Retina (tissue), 1 donor: ENCODE data around the gene PDZRN3.

Experiments used
- DNase-seq: peaks from one replicate; pipeline ENCODE4 v3.0.0-alpha.2; 2016

PDZRN3 gene

GRCh38 chr3:73379465-73379864, 245.3 kb downstream of the PDZRN3 start:
- DNase-seq = no peak

- peak; percentile 14 for DNase-seq
These were observed 246.5 kb downstream of the PDZRN3 start for GRCh38 chr3:73378207-73378606.

DNA sequence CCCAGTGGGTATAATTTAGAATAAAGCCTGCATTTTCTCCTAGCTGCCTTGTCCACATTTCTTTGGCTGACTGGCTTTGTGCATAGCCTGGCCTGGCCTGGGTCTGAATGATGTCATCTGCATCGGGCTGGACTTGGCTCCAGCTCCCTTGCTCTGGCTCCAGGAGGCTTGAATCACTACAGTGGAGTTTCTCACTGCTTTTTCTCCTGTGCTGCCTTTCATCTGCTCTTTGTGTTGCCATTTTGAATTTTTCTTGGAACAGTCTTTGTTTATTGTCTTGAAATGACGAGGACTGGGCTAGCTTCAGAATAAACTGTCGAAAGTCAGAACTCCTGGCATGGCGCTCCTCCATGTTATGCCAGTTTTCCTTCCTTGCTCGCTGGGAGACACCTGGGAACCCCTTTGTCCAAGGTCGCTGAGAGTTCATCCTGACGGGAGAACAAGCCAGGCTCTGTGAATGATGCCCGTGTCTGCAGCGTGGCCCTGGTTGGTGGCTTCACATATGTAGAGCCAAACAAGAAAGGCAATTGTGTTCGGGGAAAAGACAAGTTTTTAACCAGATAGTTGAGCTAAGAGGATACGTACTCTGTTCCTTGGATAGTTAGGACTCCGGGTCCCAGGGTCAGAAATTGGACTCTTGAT, 258.9 kb downstream of the PDZRN3 start:
- no peak for DNase-seq

DNA sequence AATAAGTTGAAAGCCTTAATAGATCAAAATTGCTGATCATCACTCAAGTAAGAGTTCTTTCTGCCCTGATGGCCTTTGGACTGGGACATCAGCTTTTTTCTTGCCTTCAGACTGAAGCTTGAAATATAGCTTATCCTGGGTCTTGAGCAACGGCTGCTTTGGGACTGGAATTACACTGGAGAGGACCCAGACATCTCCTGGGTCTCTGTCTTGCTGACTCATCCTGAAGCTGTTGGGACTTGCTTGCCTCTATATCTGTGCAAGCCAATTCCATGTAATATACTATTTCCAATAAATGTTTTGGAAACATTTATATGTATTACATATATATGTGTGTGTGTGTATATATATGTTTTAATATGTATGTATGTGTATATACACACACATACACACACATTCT, 260.2 kb downstream of the PDZRN3 start:
- no peak for DNase-seq

DNA sequence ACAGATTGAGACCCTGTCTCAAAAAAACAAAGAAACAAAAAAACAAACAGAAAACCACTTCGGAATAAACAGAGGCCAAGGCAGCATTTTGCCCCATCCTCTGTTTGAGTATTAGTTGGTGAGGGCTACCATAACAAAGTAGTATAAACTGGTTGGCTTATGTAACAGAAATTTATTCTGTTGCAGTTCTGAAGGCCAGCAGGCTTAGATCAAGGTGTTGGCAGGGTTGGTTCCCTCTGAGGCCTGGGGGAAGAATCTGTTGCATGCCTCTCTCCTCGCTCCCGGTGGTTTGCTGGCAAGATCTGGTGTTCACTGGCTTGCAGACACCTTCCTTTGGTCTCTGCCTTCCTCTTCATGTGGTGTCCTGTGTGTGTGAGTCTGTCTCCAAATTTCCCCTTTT, 261.6 kb downstream of the PDZRN3 start:
- no peak for DNase-seq

GRCh38 chr3:73361591-73361990, 263.1 kb downstream of the PDZRN3 start:
- no peak for DNase-seq

DNA sequence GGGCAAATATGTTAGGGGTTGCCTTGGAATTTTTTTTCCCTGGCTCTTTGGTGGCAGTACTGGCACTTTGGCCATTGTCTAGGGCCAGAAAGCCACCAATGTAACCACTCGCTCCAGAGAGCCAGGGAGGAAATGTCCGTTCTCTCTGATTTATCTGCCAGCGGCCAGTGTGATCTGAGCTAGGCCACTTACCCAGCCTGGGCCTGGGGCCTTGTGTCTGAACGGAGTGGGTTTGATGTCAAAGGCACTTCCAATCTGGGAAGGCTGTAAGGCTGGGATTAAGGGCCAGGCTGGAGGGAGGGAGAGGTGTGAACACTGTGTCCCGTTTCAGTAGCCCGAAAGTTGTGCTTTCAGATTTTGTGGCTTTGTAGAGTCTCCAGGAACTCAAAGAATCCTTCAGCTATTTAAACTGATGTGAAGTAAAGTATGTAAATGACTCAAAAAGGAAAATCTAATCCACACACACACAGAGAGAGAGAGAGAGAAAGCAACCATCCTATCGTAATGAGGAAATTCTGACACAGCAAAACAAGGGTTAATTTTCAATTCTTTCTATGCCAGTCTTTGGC, 271.0 kb downstream of the PDZRN3 start:
- DNase-seq = no peak

GRCh38 chr3:73352841-73353645, 271.7 kb downstream of the PDZRN3 start:
- no peak for DNase-seq

GRCh38 chr3:73351423-73352071, 273.2 kb downstream of the PDZRN3 start:
- DNase-seq = no peak

DNA sequence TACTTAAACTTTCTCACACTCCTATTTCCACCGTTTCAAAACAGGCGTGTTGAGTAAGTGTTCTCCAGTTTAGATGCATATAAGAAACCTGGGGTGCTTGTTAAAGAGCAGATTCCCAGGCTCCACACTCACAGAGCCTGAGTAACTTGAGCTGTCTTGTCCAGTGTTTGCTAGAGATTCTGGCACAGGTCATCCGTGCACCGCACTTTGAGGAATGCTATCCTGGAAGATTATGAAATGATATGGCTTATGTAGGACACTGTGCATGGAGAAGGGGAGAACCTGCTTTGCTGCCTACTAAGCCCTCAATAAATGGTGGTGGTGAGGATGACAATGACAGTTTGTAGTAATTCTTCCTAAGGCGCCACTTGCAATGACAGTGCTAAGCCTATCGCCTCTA, 273.7 kb downstream of the PDZRN3 start:
- no peak for DNase-seq

- DNase-seq = no peak
These were observed 275.1 kb downstream of the PDZRN3 start for GRCh38 chr3:73349657-73350056.

DNA sequence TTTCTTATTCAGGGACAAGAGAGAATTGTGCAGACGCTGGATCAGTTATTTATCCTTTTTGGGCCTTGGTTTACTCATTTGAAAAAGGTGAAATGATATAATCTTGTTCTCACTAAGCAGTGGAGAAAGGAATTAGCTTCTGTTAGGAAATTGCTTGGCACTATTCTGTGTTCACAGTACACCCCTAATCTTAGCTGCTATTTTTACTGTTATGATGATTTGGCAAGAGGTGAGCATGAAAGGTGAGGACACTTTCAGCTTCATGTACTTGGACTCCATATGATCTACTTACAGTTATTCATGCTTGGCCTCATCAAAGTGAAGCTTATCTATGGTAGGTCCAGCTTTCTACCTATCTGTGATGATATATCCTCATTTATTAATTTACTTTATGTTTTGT, 282.7 kb downstream of the PDZRN3 start:
- no peak for DNase-seq

GRCh38 chr3:73341272-73341935, 283.3 kb downstream of the PDZRN3 start:
- DNase-seq = no peak

DNA sequence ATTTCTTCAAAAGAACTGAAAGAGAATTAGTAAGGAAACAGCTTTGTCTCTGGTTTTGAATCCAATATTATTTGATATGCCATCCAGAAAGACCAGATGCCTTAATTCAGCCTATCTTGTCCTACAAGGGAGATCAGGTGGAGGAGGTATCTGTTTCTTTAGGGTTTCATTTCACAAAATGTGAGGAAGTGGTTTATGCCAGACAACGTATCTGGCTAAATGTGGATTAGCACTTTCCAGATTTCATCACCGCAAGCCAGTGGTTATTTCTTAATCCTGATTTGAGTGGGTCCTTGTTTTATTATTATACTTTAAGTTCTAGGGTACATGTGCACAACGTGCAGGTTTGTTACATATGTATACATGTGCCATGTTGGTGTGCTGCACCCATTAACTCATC, 292.2 kb downstream of the PDZRN3 start:
- DNase-seq = no peak
